ENCODE results near the gene STAT5B. TPM values are rescaled to one million over a fixed set of nuclear protein-coding genes. Genes with fewer than 3 reads are reported as not detected.
"Not testable (repeated sequence)": the region's sequence is repeated elsewhere in the genome, so short reads cannot be mapped to it uniquely, and the experiment has no call there.

STAT5B gene
- total and polyA plus RNA-seq, 2 of the 8 experiments (the other 6 are each of a cell fraction or from before 2014, with no cell fraction given): 35.3 to 52.6 TPM

GRCh38 chr17:42321555-42321954 lies 45.4 kb upstream of the STAT5B start (continued):
- TF ChIP-seq BCL11A (IDR thresholded peaks at IDR 0.05; ENCODE audit: low read depth in 2 of 2, low read length in 2 of 2): no peak

- H2BK20ac ChIP-seq (ENCODE audit: low read length); H3K9me3 ChIP-seq (ENCODE audit: insufficient read depth in 2 of 2, low read depth in 1 of 2, low read length in 1 of 2); H3K4me1 ChIP-seq (replicated peaks in 1 of 4; ENCODE audit: control insufficient read depth in 3 of 4, insufficient read depth in 4 of 4, low read length in 3 of 4); H2BK120ac ChIP-seq (replicated peaks; ENCODE audit: low read depth, low read length); H3K18ac ChIP-seq (ENCODE audit: extremely low read depth, low read length); POLR2A ChIA-PET (ENCODE audit: partially characterized antibody); H2BK12ac ChIP-seq (ENCODE audit: low read depth, low read length); H4K20me1 ChIP-seq (replicated peaks in 1 of 2; ENCODE audit: control insufficient read depth in 1 of 2, insufficient read depth in 2 of 2, low read length in 2 of 2); H4K91ac ChIP-seq (replicated peaks; ENCODE audit: insufficient read length, low read length); H4K8ac ChIP-seq (ENCODE audit: extremely low read depth, insufficient read depth, low read length); H4K5ac ChIP-seq (ENCODE audit: insufficient read length, low read depth, low read length); FAIRE-seq; H2AK5ac ChIP-seq (ENCODE audit: low read depth, low read length); H3K56ac ChIP-seq (replicated peaks; ENCODE audit: insufficient read length, low read depth, low read length); H3K9ac ChIP-seq (replicated peaks in 1 of 4; ENCODE audit: extremely low read depth in 1 of 4, low read depth in 3 of 4, low read length in 3 of 4); H3K4me2 ChIP-seq (ENCODE audit: insufficient read depth in 1 of 2, low read depth in 2 of 2, low read length in 2 of 2); H3K79me1 ChIP-seq (ENCODE audit: low read depth, low read length); H3K23me2 ChIP-seq (ENCODE audit: low read depth, low read length); H3K4me3 ChIP-seq (ENCODE audit: extremely low read depth in 1 of 4, insufficient read depth in 2 of 4, low read depth in 3 of 4, low read length in 4 of 4); H3K23ac ChIP-seq (ENCODE audit: insufficient read length); H3K14ac ChIP-seq (ENCODE audit: insufficient read length); H3K4ac ChIP-seq (replicated peaks; ENCODE audit: insufficient read length, low read depth, low read length); H3K79me2 ChIP-seq (ENCODE audit: control insufficient read depth in 1 of 2, insufficient read depth in 2 of 2, low read length in 2 of 2); H2BK5ac ChIP-seq (ENCODE audit: low read depth, low read length); H2AFZ ChIP-seq (ENCODE audit: low read length); DNase-seq (ENCODE audit: low read depth in 1 of 2, low spot score in 2 of 2); H2BK15ac ChIP-seq (ENCODE audit: low read length); H3K27me3 ChIP-seq (replicated peaks in 1 of 4; ENCODE audit: control insufficient read depth in 3 of 4, extremely low read depth in 1 of 4, insufficient read depth in 3 of 4, low read length in 3 of 4); H3K27ac ChIP-seq (ENCODE audit: low read depth, low read length): not testable (repeated sequence)
- CTCF ChIA-PET (ENCODE audit: partially characterized antibody): interaction anchor here (0.6 to 24.6 kb wide), 8 partner anchors 11 to 316 kb away, joined by 3 to 542 read pairs (median 4); no protein-coding TSS in a partner anchor
- peaks cover 15 to 52% (median 44%) of the 10 kb centered on the region in 4 experiments; a peak in 7 of 8 replicates for H3K36me3 ChIP-seq (ENCODE audit: control insufficient read depth in 2 of 4, insufficient read depth in 4 of 4, low read length in 3 of 4)
- 92% methylated on average over 6 of the region's 6 CpGs; no CpG with 5 or more reads in 1 of the 2 experiments for WGBS, 2 experiments (ENCODE audit: extremely low coverage in 1 of 2, insufficient coverage in 1 of 2, insufficient read length in 1 of 2, insufficient replicate concordance in 2 of 2, low coverage in 1 of 2, low lambda C conversion rate in 2 of 2, missing lambda C conversion rate in 1 of 2)
Measured at GRCh38 chr17:42317967-42318366, 41.8 kb upstream of the STAT5B start.

Data from H1 (cell line).